ENCODE results near the gene SBNO2.

GRCh38 chr19:1123381-1123780 lies 50.7 kb downstream of the SBNO2 start:
- TF ChIP-seq CTCF (conservative IDR thresholded peaks at IDR 0.05; ENCODE audit: low read length) (no peak), EZH2phosphoT487 (IDR thresholded peaks at IDR 0.05; ENCODE audit: borderline replicate concordance) (no peak)

Measured in Loucy (cell line).